Neural crest cell (in vitro differentiated cells): ENCODE results near the gene CAMK2N1. TPM values are rescaled to one million over a fixed set of nuclear protein-coding genes. Genes with fewer than 3 reads are reported as not detected.

Experiments used
- DNase-seq: peaks from one replicate; pipeline ENCODE4 v3.0.0; 2021; ENCODE audit warnings: low read depth, mixed read lengths, low spot score
- H3K27ac Mint-ChIP-seq: one replicate; pipeline ENCODE4 v1.8.0; 2021; ENCODE audit warnings: mild to moderate bottlenecking, mixed read lengths; ENCODE audit not compliant: unreplicated experiment
- H3K27me3 Mint-ChIP-seq: 2 replicates; pipeline ENCODE4 v1.8.0; 2021; ENCODE audit warnings: low read depth, mild to moderate bottlenecking, mixed read lengths
- H3K36me3 Mint-ChIP-seq: 2 replicates; pipeline ENCODE4 v1.8.0; 2021; ENCODE audit warnings: low read depth, mild to moderate bottlenecking, mixed read lengths
- H3K4me1 Mint-ChIP-seq: 2 replicates; pipeline ENCODE4 v1.8.0; 2021; ENCODE audit warnings: mixed read lengths
- H3K4me3 Mint-ChIP-seq: one replicate; pipeline ENCODE4 v1.8.0; 2021; ENCODE audit warnings: mild to moderate bottlenecking, mixed read lengths
- H3K9me3 Mint-ChIP-seq: 2 replicates; pipeline ENCODE4 v1.8.0; 2021; ENCODE audit warnings: mixed read lengths
- CTCF ChIP-seq: fragments of 200-600 bp; sonication (generic); conservative IDR thresholded peaks from 2 replicates; pipeline ENCODE4 v1.5.0; 2021; ENCODE audit warnings: antibody characterized with exemption, mild to moderate bottlenecking
- total RNA-seq: library from RNA; stranded (reverse); gene quantifications from 2 replicates; pipeline ENCODE4 v1.2.1, GENCODE V29; 2021

Gene CAMK2N1
- total RNA-seq, 1 donor from 2014 or later, result 31.4 TPM

DNA sequence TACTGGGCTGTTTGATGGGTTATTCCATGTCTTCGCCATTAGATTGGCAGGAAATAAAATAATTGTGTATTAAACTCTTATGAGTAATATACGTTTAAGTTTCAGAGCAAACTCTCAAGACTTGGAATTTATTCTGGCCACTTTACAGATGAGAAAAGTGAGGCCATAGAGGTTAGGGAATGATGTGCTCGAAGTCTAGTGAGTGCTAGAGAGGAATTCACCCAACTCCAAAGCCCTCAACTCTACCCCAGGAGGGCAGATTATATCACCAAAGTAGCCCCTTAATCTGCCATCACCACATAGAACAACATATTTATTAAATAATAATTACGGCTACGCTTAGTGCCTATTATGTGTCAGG is 22.4 kb upstream of the CAMK2N1 start:
- no peak for TF ChIP-seq CTCF
- no peak overlapping the region for H3K27ac Mint-ChIP-seq

GRCh38 chr1:20507564-20508410 is 21.8 kb upstream of the CAMK2N1 start, which contains the start of gene MUL1:
Gene MUL1, minus strand, starts transcription at chr1:20508151. Its CDS starts 127 bp downstream, at chr1:20508024.
- no peak for TF ChIP-seq CTCF
- H3K4me3 Mint-ChIP-seq, result peak within 1 kb of the TSS; percentile 88
- no peaks in the 10 kb centered on the region for H3K9me3 Mint-ChIP-seq
- H3K27me3 Mint-ChIP-seq, result peaks cover 40% of the 10 kb centered on the region
- H3K36me3 Mint-ChIP-seq, result no peaks in the 10 kb centered on the region
- peaks cover 10% of the 10 kb centered on the region for H3K4me1 Mint-ChIP-seq
- H3K27ac Mint-ChIP-seq, result peak within 1 kb of the TSS; percentile 32
- DNase-seq, result peak; percentile 90

More for the DNA sequence above, 22.4 kb upstream of the CAMK2N1 start:
- H3K4me3 Mint-ChIP-seq, result peak overlapping the region; percentile 88
- no peaks in the 10 kb centered on the region for H3K36me3 Mint-ChIP-seq
- H3K9me3 Mint-ChIP-seq, result no peaks in the 10 kb centered on the region
- DNase-seq, result no peak
- H3K27me3 Mint-ChIP-seq, result peaks cover 46% of the 10 kb centered on the region
- peaks cover 10% of the 10 kb centered on the region for H3K4me1 Mint-ChIP-seq

- H3K36me3 Mint-ChIP-seq, result no peaks in the 10 kb centered on the region
- peak overlapping the region; percentile 32 for H3K27ac Mint-ChIP-seq
- no peak for DNase-seq
- no peak for TF ChIP-seq CTCF
- no peaks in the 10 kb centered on the region for H3K9me3 Mint-ChIP-seq
- peak overlapping the region; percentile 88 for H3K4me3 Mint-ChIP-seq
- H3K27me3 Mint-ChIP-seq, result peaks cover 34% of the 10 kb centered on the region
- H3K4me1 Mint-ChIP-seq, result peaks cover 10% of the 10 kb centered on the region
These were observed 21.2 kb upstream of the CAMK2N1 start for GRCh38 chr1:20507248-20507563.

DNA sequence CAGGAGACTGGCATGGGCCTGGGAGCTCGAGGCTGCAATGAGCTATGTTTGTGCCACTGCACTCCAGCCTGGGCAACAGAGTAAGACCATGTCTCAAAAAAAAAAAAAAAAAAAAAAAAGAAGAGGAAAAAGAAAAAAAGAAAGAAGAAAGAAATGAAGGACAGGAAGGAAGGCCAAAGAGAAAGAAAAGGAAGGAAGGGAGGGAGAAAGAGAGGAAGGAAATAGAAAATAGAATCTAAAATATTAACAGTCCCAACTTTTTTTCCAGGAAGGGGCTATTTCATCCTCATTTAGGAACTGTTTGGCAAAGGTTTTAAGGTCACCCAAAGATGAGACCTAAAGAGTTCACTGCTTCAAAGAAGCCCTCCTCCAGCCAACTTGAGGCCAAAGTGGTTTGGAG is 19.5 kb upstream of the CAMK2N1 start:
- DNase-seq, result no peak
- Mint-ChIP-seq H3K4me1 (peaks cover 10% of the 10 kb centered on the region), H3K4me3 (peak overlapping the region; percentile 78), H3K27ac (no peak overlapping the region), H3K27me3 (peaks cover 19% of the 10 kb centered on the region), H3K36me3 (no peaks in the 10 kb centered on the region), H3K9me3 (no peaks in the 10 kb centered on the region)
- TF ChIP-seq CTCF, result no peak

- Mint-ChIP-seq H3K27me3 (no peaks in the 10 kb centered on the region), H3K4me1 (peaks cover 4% of the 10 kb centered on the region), H3K27ac (no peak overlapping the region), H3K4me3 (no peak overlapping the region), H3K9me3 (no peaks in the 10 kb centered on the region), H3K36me3 (no peaks in the 10 kb centered on the region)
- TF ChIP-seq CTCF, result no peak
- no peak for DNase-seq
These were observed 14.7 kb upstream of the CAMK2N1 start for GRCh38 chr1:20500716-20501115.
